Stomach (tissue), 9 donors: ENCODE data around the gene RFX2. TPM values are rescaled to one million over a fixed set of nuclear protein-coding genes. Genes with fewer than 3 reads are reported as not detected.
A peak's percentile ranks its signal among the peaks of the same experiment; 100 is the strongest.

Experiments used
- DNase-seq, 2 donors: peaks; one replicate each; pipeline versions ENCODE4 v3.0.0 to v3.0.0-alpha.2; 2013 to 2019
- H3K27ac ChIP-seq, 5 donors: fragments of 200-600 bp in 4 of 5; sonication (generic) in 4 of 5; one replicate each; pipeline ENCODE4 v1.5.1; 2013 to 2019; ENCODE audit warnings: mild to moderate bottlenecking in 1 of 5, moderate library complexity in 1 of 5
- H3K27me3 ChIP-seq, 3 donors: fragments of 200-600 bp; sonication (generic); one replicate each; pipeline ENCODE4 v1.5.1; 2017 to 2019; ENCODE audit warnings: mixed run types in 1 of 3
- H3K36me3 ChIP-seq, 4 donors: fragments of 200-600 bp; sonication (generic); 1 replicate in 3 of 4; 2 replicates in 1 of 4; pipeline ENCODE4 v1.5.1; 2016 to 2019
- H3K4me1 ChIP-seq, 4 donors: fragments of 200-600 bp; sonication (generic); one replicate each; pipeline ENCODE4 v1.5.1; 2016 to 2019
- H3K4me3 ChIP-seq, 4 donors: fragments of 200-600 bp; sonication (generic) in 3 of 4; one replicate each; pipeline ENCODE4 v1.5.1; 2016 to 2019; ENCODE audit warnings: mild to moderate bottlenecking in 1 of 4
- H3K9me3 ChIP-seq, 4 donors: fragments of 200-600 bp; sonication (generic); one replicate each; pipeline ENCODE4 v1.5.1; 2016 to 2019
- CTCF ChIP-seq, 7 experiments: fragments of 450-650 bp in 4 of 7; fragments of 200-600 bp in 3 of 7; sonication (generic) in 3 of 7; IDR thresholded peaks; one replicate each; pipeline ENCODE4 v1.5.1; 2016 to 2019; ENCODE audit warnings: antibody characterized with exemption in 7 of 7, control low read depth in 2 of 7, mild to moderate bottlenecking in 1 of 7
- EP300 ChIP-seq: sonication (generic); formaldehyde crosslinking; IDR thresholded peaks from one replicate; pipeline ENCODE4 v1.6.1; 2017; ENCODE audit warnings: antibody characterized with exemption
- POLR2A ChIP-seq, 4 donors: fragments of 450-650 bp; IDR thresholded peaks; one replicate each; pipeline ENCODE4 v1.6.1; 2016; ENCODE audit warnings: antibody characterized with exemption in 4 of 4, control low read depth in 2 of 4, mild to moderate bottlenecking in 1 of 4, moderate library complexity in 1 of 4
- POLR2AphosphoS5 ChIP-seq, 3 donors: sonication (generic); formaldehyde crosslinking; IDR thresholded peaks; one replicate each; pipeline ENCODE4 v1.6.1; 2016; ENCODE audit warnings: antibody characterized with exemption in 3 of 3
- WGBS, 5 donors: extraction: QIAGEN DNeasy Blood & Tissue Kit in 3 of 5; methylation state at CpG; one replicate each; pipeline versions ENCODE4 v1.1.5 to v1.1.7; 2013 to 2018; 5-methylcytosine and 5-hydroxymethylcytosine counted together
- intact Hi-C: fragments of 100-400 bp; cut with DNase I; formaldehyde crosslinking; loops from one replicate; pipeline ENCODE4 v1.15.1; 2023; ENCODE audit warnings: low total_unique reads
- polyA plus RNA-seq, 3 donors: library from polyadenylated mRNA; stranded (reverse); fragments of 200-250 nt; gene quantifications; one replicate each; pipeline ENCODE4 v1.2.3, GENCODE V29; 2013
- total RNA-seq, 5 donors: library from RNA; depleted of rRNA; stranded (reverse); fragments of >200 nt; gene quantifications; one replicate each; pipeline versions ENCODE4 v1.1.0 to v1.2.3, GENCODE V29; 2014 to 2016
- donor health status: healthy with polysubstance abuse.
- donor health status: Bipolar disorder and iron deficiency.
- donor health status: healthy.

The RFX2 gene
- total and polyA plus RNA-seq, 8 donors: 1.2 to 123 (median 8.0) TPM

DNA sequence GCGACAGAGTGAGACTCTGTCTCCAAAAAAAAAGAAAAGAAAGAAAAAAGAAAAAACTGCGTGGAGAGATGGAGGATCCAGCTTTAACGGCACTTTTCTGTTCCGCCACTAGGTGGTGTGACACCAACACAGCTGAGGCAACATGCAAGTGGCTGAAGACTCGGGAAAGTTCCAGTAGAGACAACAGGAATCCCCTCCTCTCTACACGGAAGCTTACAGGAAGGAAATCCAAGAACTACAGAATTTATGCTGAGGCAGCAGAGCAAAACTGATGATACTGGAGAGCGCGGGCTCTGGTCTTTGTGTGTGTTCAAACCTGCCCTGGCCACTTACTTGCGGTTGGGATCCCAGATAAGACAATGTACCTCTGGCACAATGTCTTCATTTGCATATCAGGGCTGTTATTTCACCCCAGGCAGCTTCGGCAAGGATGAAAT lies 142.3 kb downstream of the RFX2 start:
- H3K27ac ChIP-seq: peak overlapping the region; percentile 47 to 84 (median 73)
- H3K4me3 ChIP-seq: peak overlapping the region in 1 of 4 donors; percentile 20
- no peaks in the 10 kb centered on the region for H3K9me3 ChIP-seq
- intact Hi-C loops: no loop called here
- DNase-seq: peak; percentile 67 to 93
- H3K36me3 ChIP-seq: peaks cover 0 to 16% (median 7%) of the 10 kb centered on the region in 4 donors
- no peaks in the 10 kb centered on the region for H3K27me3 ChIP-seq
- peaks cover 42 to 98% (median 84%) of the 10 kb centered on the region in 4 donors for H3K4me1 ChIP-seq
- 3 to 10% (median 5%) methylated on average over 10 of the region's 10 CpGs for WGBS, 5 donors
- TF ChIP-seq CTCF (IDR thresholded peaks at IDR 0.05) (peak in 5 of 7 experiments; percentile 84 to 88 (median 86)), POLR2AphosphoS5 (IDR thresholded peaks at IDR 0.05) (peak; percentile 29 to 53 (median 49)), EP300 (no peak)

DNA sequence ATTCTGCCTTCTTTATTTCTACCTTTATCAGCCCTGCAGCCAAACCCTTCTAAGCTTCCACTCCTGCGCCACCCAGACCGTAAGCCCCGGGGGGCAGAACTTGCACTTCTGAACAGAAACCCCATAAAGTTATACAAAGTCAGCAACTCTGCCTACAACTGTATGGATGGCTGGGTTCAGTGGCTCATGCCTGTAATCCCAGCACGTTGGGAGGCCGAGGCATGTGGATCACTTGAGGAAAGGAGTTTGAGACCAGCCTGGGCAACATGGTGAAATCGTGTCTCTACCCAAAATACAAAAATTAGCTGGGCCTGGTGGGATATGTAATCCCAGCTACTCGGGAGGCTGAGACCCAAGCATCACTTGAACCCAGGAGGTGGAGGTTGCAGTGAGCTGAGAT lies 142.7 kb downstream of the RFX2 start:
- Histone ChIP-seq H3K9me3 (no peaks in the 10 kb centered on the region), H3K4me3 (peak overlapping the region in 1 of 4 donors; percentile 20), H3K27ac (peak overlapping the region in 4 of 5 donors; percentile 64 to 84 (median 78)), H3K36me3 (peaks cover 0 to 14% (median 7%) of the 10 kb centered on the region in 4 donors), H3K27me3 (no peaks in the 10 kb centered on the region), H3K4me1 (peaks cover 46 to 98% (median 86%) of the 10 kb centered on the region in 4 donors)
- TF ChIP-seq POLR2AphosphoS5 (IDR thresholded peaks at IDR 0.05): no peak
- no peak for TF ChIP-seq POLR2A (IDR thresholded peaks at IDR 0.05)
- TF ChIP-seq EP300: no peak
- TF ChIP-seq CTCF (IDR thresholded peaks at IDR 0.05): no peak
- DNase-seq: no peak
- 48 to 58% (median 54%) methylated on average over 7 of the region's 7 CpGs for WGBS, 5 donors
- intact Hi-C loops: no loop called here

GRCh38 chr19:5966941-5967340 lies 143.4 kb downstream of the RFX2 start:
- peak overlapping the region in 4 of 5 donors; percentile 64 to 84 (median 78) for H3K27ac ChIP-seq
- no peak for DNase-seq
- H3K27me3 ChIP-seq: no peaks in the 10 kb centered on the region
- H3K9me3 ChIP-seq: no peaks in the 10 kb centered on the region
- TF ChIP-seq POLR2A (IDR thresholded peaks at IDR 0.05) (no peak), EP300 (no peak), POLR2AphosphoS5 (IDR thresholded peaks at IDR 0.05) (no peak), CTCF (IDR thresholded peaks at IDR 0.05) (no peak)
- H3K4me1 ChIP-seq: peaks cover 53 to 98% (median 87%) of the 10 kb centered on the region in 4 donors
- intact Hi-C loops: no loop called here
- peaks cover 0 to 12% (median 4%) of the 10 kb centered on the region in 4 donors for H3K36me3 ChIP-seq
- WGBS, 5 donors: 71 to 84% (median 78%) methylated on average over 9 of the region's 9 CpGs
- H3K4me3 ChIP-seq: no peak overlapping the region

DNA sequence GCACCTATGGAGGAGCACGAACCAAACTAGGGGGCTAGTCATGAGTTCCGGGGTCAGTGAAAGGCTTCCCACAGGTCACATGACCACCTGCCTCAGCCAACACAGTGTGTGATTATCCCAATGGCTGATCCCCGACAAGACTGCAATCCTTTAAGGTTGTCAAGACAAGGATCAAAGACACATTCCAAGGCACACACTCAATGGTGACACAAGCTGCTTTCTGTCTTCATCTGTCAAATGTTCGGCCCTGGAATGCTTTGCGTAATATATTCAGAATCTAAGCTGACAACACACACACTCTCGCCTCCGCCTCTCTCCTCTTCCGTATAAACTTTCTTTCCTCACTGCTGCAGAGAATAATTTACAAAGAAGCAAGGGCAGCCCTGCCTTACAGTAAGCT lies 144.1 kb downstream of the RFX2 start:
- H3K27me3 ChIP-seq: no peaks in the 10 kb centered on the region
- no peaks in the 10 kb centered on the region for H3K9me3 ChIP-seq
- peak overlapping the region; percentile 12 to 84 (median 73) for H3K27ac ChIP-seq
- H3K4me1 ChIP-seq: peaks cover 60 to 98% (median 89%) of the 10 kb centered on the region in 4 donors
- peaks cover 0 to 12% (median 2%) of the 10 kb centered on the region in 4 donors for H3K36me3 ChIP-seq
- WGBS, 5 donors: 46 to 66% (median 58%) methylated on average over 8 of the region's 8 CpGs
- intact Hi-C loops: no loop called here
- no peak for TF ChIP-seq POLR2A (IDR thresholded peaks at IDR 0.05)
- TF ChIP-seq EP300: peak; percentile 36
- peak; percentile 70 to 92 (median 77) for TF ChIP-seq POLR2AphosphoS5 (IDR thresholded peaks at IDR 0.05)
- DNase-seq: peak in 1 of 2 donors; percentile 83
- H3K4me3 ChIP-seq: no peak overlapping the region
